Activated CD4-positive, CD25-positive, alpha-beta regulatory T cell (primary cell): ENCODE measurements around the gene CTBP1.
"Not testable (repeated sequence)": the region's sequence is repeated elsewhere in the genome, so short reads cannot be mapped to it uniquely, and the experiment has no call there.

Source experiments
- DNase-seq, 4 experiments: peaks; one replicate each; lab custom pipeline; 2025; lab: John Stamatoyannopoulos, UW

The CTBP1 gene

GRCh38 chr4:1237981-1238675, 10.8 kb downstream of the CTBP1 start:
- no peak for DNase-seq

- DNase-seq = not testable (repeated sequence)
Observed at GRCh38 chr4:1237261-1237660, 11.7 kb downstream of the CTBP1 start.

GRCh38 chr4:1236836-1237235, 12.1 kb downstream of the CTBP1 start:
- not testable (repeated sequence) for DNase-seq

GRCh38 chr4:1236103-1236641, 12.8 kb downstream of the CTBP1 start:
- DNase-seq = no peak

- DNase-seq = no peak
Observed at GRCh38 chr4:1235381-1236102, 13.4 kb downstream of the CTBP1 start.

GRCh38 chr4:1234811-1235292, 14.1 kb downstream of the CTBP1 start:
- DNase-seq = no peak

GRCh38 chr4:1234309-1234695, 14.6 kb downstream of the CTBP1 start:
- DNase-seq = no peak

- no peak for DNase-seq
Observed at GRCh38 chr4:1233641-1234308, 15.2 kb downstream of the CTBP1 start.

- no peak for DNase-seq
Observed at GRCh38 chr4:1232661-1233621, 16.0 kb downstream of the CTBP1 start.

GRCh38 chr4:1231637-1232360, 17.1 kb downstream of the CTBP1 start:
- DNase-seq = no peak

GRCh38 chr4:1230971-1231636, 17.8 kb downstream of the CTBP1 start:
- DNase-seq = no peak

- DNase-seq = no peak
Observed at GRCh38 chr4:1230316-1230715, 18.6 kb downstream of the CTBP1 start.

- DNase-seq = no peak
Observed at GRCh38 chr4:1229117-1229849, 19.6 kb downstream of the CTBP1 start.

GRCh38 chr4:1227816-1228215, 21.1 kb downstream of the CTBP1 start:
- DNase-seq = no peak

GRCh38 chr4:1226598-1226997, 22.3 kb downstream of the CTBP1 start:
- DNase-seq = no peak

- DNase-seq = no peak
Observed at GRCh38 chr4:1226144-1226481, 22.8 kb downstream of the CTBP1 start.

GRCh38 chr4:1225272-1226143, 23.4 kb downstream of the CTBP1 start:
- DNase-seq = no peak
